ENCODE data around the gene LRP1.

Gene LRP1

GRCh38 chr12:57094208-57095160 is 33.8 kb upstream of the LRP1 start:
- DNase-seq: no peak

- no peak for DNase-seq
Measured at GRCh38 chr12:57095440-57095839, 32.8 kb upstream of the LRP1 start.

GRCh38 chr12:57096099-57096572 is 32.1 kb upstream of the LRP1 start:
- no peak for DNase-seq

GRCh38 chr12:57096748-57097553 is 31.3 kb upstream of the LRP1 start:
- no peak for DNase-seq

GRCh38 chr12:57097554-57097835 is 30.8 kb upstream of the LRP1 start:
- no peak for DNase-seq

GRCh38 chr12:57098546-57098945 is 29.7 kb upstream of the LRP1 start:
- no peak for DNase-seq

GRCh38 chr12:57099047-57099714 is 29.1 kb upstream of the LRP1 start:
- DNase-seq: no peak

GRCh38 chr12:57099766-57100165 is 28.5 kb upstream of the LRP1 start:
- DNase-seq: no peak

- no peak for DNase-seq
Measured at GRCh38 chr12:57101892-57102695, 26.2 kb upstream of the LRP1 start.

GRCh38 chr12:57103856-57104255 is 24.4 kb upstream of the LRP1 start:
- DNase-seq: no peak

GRCh38 chr12:57104292-57104910 is 23.9 kb upstream of the LRP1 start:
- DNase-seq: no peak

- DNase-seq: no peak
Measured at GRCh38 chr12:57105011-57105753, 23.1 kb upstream of the LRP1 start.

GRCh38 chr12:57106021-57106708 is 22.1 kb upstream of the LRP1 start:
- no peak for DNase-seq

GRCh38 chr12:57107456-57108155 is 20.7 kb upstream of the LRP1 start:
- no peak for DNase-seq

- DNase-seq: no peak
Measured at GRCh38 chr12:57109207-57110103, 18.8 kb upstream of the LRP1 start.

GRCh38 chr12:57110104-57111030 is 17.9 kb upstream of the LRP1 start:
- DNase-seq: peak in 2 of 14 donors; percentile 30 to 38

GRCh38 chr12:57111031-57111734 is 17.1 kb upstream of the LRP1 start, which contains the start of gene STAT6:
TSS of gene STAT6 (minus strand) at chr12:57111362. CDS start at chr12:57108278, 3,084 bp downstream.
- peak in 10 of 14 donors; percentile 33 to 71 (median 60) for DNase-seq

Data from C1 segment of cervical spinal cord (tissue), 14 donors.